T-helper 1 cell treated with Interleukin-12 subunit alpha and Interleukin-12 subunit beta and Interleukin-4 antibody, amounts not matched to agents 30 μg/mL and 1 μg/mL, for 36 hours (primary cell): ENCODE data around the gene KRT4.

ENCODE experiments used
- H3K27ac Mint-ChIP-seq: one replicate; pipeline ENCODE4 v1.8.0; 2021; ENCODE audit warnings: mild to moderate bottlenecking, mixed read lengths
- H3K27me3 Mint-ChIP-seq: one replicate; pipeline ENCODE4 v1.8.0; 2021; ENCODE audit warnings: low read depth, mixed read lengths
- H3K36me3 Mint-ChIP-seq: one replicate; pipeline ENCODE4 v1.8.0; 2021; ENCODE audit warnings: low read depth, mixed read lengths
- H3K4me1 Mint-ChIP-seq: one replicate; pipeline ENCODE4 v1.8.0; 2021; ENCODE audit warnings: low read depth, mixed read lengths
- H3K4me3 Mint-ChIP-seq: one replicate; pipeline ENCODE4 v1.8.0; 2021; ENCODE audit warnings: mild to moderate bottlenecking, moderate library complexity, mixed read lengths
- H3K9me3 Mint-ChIP-seq: one replicate; pipeline ENCODE4 v1.8.0; 2021; ENCODE audit warnings: mixed read lengths

KRT4 gene

GRCh38 chr12:52810554-52810953 lies 3.4 kb downstream of the KRT4 start:
- H3K27ac Mint-ChIP-seq, result no peak overlapping the region
- no peaks in the 10 kb centered on the region for H3K9me3 Mint-ChIP-seq
- H3K4me1 Mint-ChIP-seq, result no peaks in the 10 kb centered on the region
- peaks cover 7% of the 10 kb centered on the region for H3K27me3 Mint-ChIP-seq
- H3K4me3 Mint-ChIP-seq, result no peak overlapping the region
- no peaks in the 10 kb centered on the region for H3K36me3 Mint-ChIP-seq

GRCh38 chr12:52809166-52809565 lies 4.8 kb downstream of the KRT4 start:
- Mint-ChIP-seq H3K27ac (no peak overlapping the region), H3K36me3 (no peaks in the 10 kb centered on the region), H3K4me1 (no peaks in the 10 kb centered on the region), H3K27me3 (peaks cover 7% of the 10 kb centered on the region), H3K4me3 (no peak overlapping the region), H3K9me3 (no peaks in the 10 kb centered on the region)

GRCh38 chr12:52808573-52809160 lies 5.2 kb downstream of the KRT4 start:
- peaks cover 7% of the 10 kb centered on the region for H3K27me3 Mint-ChIP-seq
- no peak overlapping the region for H3K4me3 Mint-ChIP-seq
- no peaks in the 10 kb centered on the region for H3K36me3 Mint-ChIP-seq
- no peaks in the 10 kb centered on the region for H3K4me1 Mint-ChIP-seq
- H3K27ac Mint-ChIP-seq, result no peak overlapping the region
- H3K9me3 Mint-ChIP-seq, result no peaks in the 10 kb centered on the region

- Mint-ChIP-seq H3K4me3 (no peak overlapping the region), H3K4me1 (no peaks in the 10 kb centered on the region), H3K36me3 (no peaks in the 10 kb centered on the region), H3K27me3 (peaks cover 7% of the 10 kb centered on the region), H3K9me3 (no peaks in the 10 kb centered on the region), H3K27ac (no peak overlapping the region)
Observed at GRCh38 chr12:52807544-52808470, 6.1 kb downstream of the KRT4 start.

GRCh38 chr12:52806821-52807543 lies 6.9 kb downstream of the KRT4 start:
- H3K27me3 Mint-ChIP-seq, result peaks cover 7% of the 10 kb centered on the region
- no peaks in the 10 kb centered on the region for H3K36me3 Mint-ChIP-seq
- no peak overlapping the region for H3K27ac Mint-ChIP-seq
- H3K9me3 Mint-ChIP-seq, result no peaks in the 10 kb centered on the region
- no peaks in the 10 kb centered on the region for H3K4me1 Mint-ChIP-seq
- H3K4me3 Mint-ChIP-seq, result no peak overlapping the region

- Mint-ChIP-seq H3K9me3 (no peaks in the 10 kb centered on the region), H3K4me3 (no peak overlapping the region), H3K27ac (no peak overlapping the region), H3K36me3 (no peaks in the 10 kb centered on the region), H3K27me3 (peaks cover 7% of the 10 kb centered on the region), H3K4me1 (no peaks in the 10 kb centered on the region)
Observed at GRCh38 chr12:52806169-52806811, 7.6 kb downstream of the KRT4 start.

GRCh38 chr12:52805739-52806138 lies 8.2 kb downstream of the KRT4 start:
- Mint-ChIP-seq H3K9me3 (no peaks in the 10 kb centered on the region), H3K36me3 (no peaks in the 10 kb centered on the region), H3K4me1 (no peaks in the 10 kb centered on the region), H3K27me3 (peaks cover 7% of the 10 kb centered on the region), H3K4me3 (no peak overlapping the region), H3K27ac (no peak overlapping the region)

GRCh38 chr12:52805000-52805399 lies 8.9 kb downstream of the KRT4 start:
- Mint-ChIP-seq H3K4me3 (no peak overlapping the region), H3K4me1 (no peaks in the 10 kb centered on the region), H3K36me3 (no peaks in the 10 kb centered on the region), H3K27ac (no peak overlapping the region), H3K27me3 (peaks cover 10% of the 10 kb centered on the region), H3K9me3 (no peaks in the 10 kb centered on the region)

- Mint-ChIP-seq H3K4me3 (no peak overlapping the region), H3K9me3 (no peaks in the 10 kb centered on the region), H3K27ac (no peak overlapping the region), H3K36me3 (no peaks in the 10 kb centered on the region), H3K27me3 (peaks cover 5% of the 10 kb centered on the region), H3K4me1 (no peaks in the 10 kb centered on the region)
Observed at GRCh38 chr12:52802442-52802841, 11.5 kb downstream of the KRT4 start.

GRCh38 chr12:52801773-52802172 lies 12.1 kb downstream of the KRT4 start:
- Mint-ChIP-seq H3K4me1 (no peaks in the 10 kb centered on the region), H3K36me3 (no peaks in the 10 kb centered on the region), H3K27me3 (peaks cover 5% of the 10 kb centered on the region), H3K4me3 (no peak overlapping the region), H3K9me3 (no peaks in the 10 kb centered on the region), H3K27ac (no peak overlapping the region)

GRCh38 chr12:52800259-52800917 lies 13.5 kb downstream of the KRT4 start:
- Mint-ChIP-seq H3K36me3 (no peaks in the 10 kb centered on the region), H3K27ac (no peak overlapping the region), H3K4me1 (no peaks in the 10 kb centered on the region), H3K27me3 (peaks cover 5% of the 10 kb centered on the region), H3K9me3 (no peaks in the 10 kb centered on the region), H3K4me3 (no peak overlapping the region)

GRCh38 chr12:52799505-52800211 lies 14.3 kb downstream of the KRT4 start:
- H3K36me3 Mint-ChIP-seq, result no peaks in the 10 kb centered on the region
- H3K4me3 Mint-ChIP-seq, result no peak overlapping the region
- H3K9me3 Mint-ChIP-seq, result no peaks in the 10 kb centered on the region
- peaks cover 5% of the 10 kb centered on the region for H3K27me3 Mint-ChIP-seq
- H3K4me1 Mint-ChIP-seq, result no peaks in the 10 kb centered on the region
- H3K27ac Mint-ChIP-seq, result no peak overlapping the region

GRCh38 chr12:52798671-52799504 lies 15.0 kb downstream of the KRT4 start:
- Mint-ChIP-seq H3K27ac (no peak overlapping the region), H3K4me1 (no peaks in the 10 kb centered on the region), H3K27me3 (peaks cover 5% of the 10 kb centered on the region), H3K36me3 (no peaks in the 10 kb centered on the region), H3K9me3 (no peaks in the 10 kb centered on the region), H3K4me3 (no peak overlapping the region)
